ENCODE measurements around the gene CXorf66.
"Not testable (repeated sequence)": the region's sequence is repeated elsewhere in the genome, so short reads cannot be mapped to it uniquely, and the experiment has no call there.

CXorf66 gene, protein sequence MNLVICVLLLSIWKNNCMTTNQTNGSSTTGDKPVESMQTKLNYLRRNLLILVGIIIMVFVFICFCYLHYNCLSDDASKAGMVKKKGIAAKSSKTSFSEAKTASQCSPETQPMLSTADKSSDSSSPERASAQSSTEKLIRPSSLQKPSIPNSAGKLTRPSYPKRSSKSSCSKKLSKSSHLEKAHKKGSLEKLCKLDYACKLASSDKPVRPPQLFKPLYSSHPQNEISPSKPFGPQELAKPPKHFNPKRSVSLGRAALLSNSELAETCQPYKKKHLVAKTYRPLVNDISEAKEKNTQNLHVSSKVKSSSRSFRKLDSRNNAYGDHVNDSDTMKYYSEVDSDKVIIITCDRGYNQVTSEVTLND
- total RNA-seq = 0 reads per million in 2 donors

DNA sequence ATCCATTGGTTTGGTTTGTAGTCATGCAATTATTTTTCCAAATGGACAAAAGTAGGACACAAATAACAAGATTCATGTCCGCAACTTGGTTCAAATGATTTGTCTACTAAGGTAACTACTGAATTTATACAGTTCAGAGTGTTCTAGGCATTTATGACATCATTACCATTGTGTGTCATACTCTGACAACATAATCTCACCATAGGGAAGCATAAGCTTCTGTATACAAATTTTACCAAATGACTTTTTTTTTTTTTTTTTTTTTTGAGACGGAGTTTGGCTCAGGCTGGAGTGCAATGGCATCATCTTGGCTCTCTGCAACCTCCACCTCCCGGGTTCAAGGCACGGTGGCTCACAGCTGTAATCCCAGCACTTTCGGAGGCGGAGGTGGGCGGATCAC, at the start of gene CXorf66:
CXorf66 (minus strand) TSS at position 101 of the 400 bp plus-strand sequence; CDS start at position 76, 25 bp downstream.
- no peak for DNase-seq

DNA sequence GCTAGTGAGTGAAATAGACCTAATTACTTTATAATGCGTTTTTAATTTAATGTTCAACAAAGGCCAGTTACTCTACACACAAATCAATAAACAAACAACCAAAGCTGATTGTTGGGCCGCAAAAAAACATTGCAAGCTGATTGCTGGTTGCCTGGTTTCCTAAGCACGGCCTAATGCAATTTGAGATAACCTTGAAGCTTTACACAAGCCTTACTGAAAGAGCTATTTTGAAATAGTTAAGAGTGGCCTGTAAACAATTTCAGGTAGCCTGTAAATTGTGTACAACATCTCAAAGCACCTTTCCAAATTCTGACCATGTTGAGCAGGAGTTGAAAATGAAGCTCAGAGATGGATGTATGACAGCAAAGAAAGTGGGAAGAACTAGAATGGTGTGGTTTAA, 17.5 kb upstream of the CXorf66 start:
- no peak for DNase-seq

DNA sequence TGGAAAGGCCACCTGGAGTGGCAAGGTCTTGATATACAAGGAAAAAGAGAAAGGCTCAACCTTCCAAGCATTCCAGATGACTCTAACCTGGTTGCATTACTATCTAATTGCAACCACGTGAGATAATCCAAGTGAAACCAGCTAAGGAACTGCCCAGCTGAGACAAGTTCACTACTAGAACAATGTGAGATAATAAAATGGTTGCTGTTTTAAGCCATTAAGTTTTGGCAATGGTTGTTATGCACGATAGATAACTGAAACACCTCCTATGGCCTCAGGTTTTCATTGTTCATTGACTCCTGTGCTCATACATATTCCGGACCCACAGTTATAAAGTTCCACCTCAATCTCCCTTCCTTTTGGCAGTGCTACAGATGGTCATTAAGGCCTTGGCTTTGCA, 9.2 kb upstream of the CXorf66 start:
- DNase-seq = no peak

DNA sequence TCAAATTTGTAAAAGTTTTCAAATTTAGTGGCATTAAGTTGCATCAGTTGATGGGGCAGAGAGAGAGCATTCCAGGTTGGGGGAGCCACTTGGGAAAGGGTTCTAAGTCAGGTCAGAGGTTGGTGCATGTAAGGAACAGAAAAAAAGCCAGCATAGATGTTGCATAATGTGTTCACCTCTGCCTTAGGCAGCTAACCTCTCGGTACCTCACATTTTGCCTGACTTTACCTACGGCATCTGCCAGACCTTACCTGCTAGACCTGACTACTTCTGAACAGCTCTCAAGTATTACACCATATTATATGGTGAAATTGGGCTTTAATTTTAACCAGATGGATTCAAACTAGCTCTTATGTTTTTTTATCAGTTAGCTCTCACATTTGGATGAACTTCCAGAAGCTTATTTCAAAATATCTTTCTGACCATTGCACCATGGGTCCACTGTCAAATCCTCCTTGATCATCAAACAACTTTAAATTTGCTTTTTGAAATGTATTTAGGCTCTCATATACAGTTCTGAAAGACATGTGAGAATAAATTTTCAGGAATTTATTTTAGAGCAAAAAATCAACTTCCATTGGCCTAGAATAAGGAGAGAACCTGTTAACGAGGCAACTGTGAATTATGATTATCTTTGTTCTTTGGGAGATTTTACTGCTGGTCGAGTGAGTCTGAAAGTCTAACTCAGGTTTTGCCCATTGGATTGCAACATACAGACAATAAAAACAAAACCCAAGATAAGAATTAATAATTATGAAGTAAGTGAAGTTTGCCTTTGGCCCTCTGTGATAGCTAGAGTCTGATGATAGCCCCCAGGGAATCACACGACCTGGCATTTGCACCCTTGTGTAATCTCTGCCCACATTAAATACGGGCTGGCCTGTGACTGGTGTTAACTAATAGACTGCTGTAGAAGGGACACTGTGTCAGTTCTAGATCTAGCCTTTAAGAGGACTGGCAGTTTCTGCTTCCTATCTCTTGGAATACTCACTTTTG, 7.6 kb upstream of the CXorf66 start:
- no peak for DNase-seq

DNA sequence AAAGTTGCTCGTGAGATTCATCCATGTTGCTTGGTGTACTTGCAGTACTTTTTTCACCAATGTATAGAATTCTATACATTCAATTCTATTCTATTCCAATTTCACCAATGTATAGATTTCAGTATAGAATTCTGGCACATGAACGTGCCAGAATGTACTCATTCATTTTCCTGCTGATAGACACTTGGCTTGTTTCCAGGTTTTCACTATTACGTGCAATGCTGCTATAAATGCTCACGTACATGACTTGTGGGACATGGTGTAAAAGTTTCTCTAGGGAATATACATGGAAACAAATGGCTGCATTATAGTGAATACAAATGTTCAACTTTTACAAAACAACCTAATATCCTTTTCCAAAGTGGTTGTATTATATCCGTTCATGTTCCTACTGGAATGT, 6.8 kb upstream of the CXorf66 start:
- DNase-seq = no peak

DNA sequence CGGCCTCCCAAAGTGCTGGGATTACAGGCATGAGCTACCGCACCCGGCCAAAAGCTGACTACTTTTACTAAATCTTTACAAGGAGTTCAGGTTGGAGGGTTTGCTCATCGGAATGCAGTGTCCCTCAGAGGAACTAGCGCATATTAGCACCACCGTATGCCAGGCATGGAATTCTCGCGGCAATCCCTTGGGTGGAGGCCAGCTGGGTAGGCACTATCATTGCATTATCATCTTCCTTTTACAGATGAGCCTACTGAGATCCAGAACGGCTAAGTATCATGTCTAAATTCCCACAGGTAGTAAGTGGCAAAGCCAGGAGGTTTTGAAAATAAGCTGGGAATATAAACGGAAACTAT, 6.1 kb upstream of the CXorf66 start:
- DNase-seq = no peak

DNA sequence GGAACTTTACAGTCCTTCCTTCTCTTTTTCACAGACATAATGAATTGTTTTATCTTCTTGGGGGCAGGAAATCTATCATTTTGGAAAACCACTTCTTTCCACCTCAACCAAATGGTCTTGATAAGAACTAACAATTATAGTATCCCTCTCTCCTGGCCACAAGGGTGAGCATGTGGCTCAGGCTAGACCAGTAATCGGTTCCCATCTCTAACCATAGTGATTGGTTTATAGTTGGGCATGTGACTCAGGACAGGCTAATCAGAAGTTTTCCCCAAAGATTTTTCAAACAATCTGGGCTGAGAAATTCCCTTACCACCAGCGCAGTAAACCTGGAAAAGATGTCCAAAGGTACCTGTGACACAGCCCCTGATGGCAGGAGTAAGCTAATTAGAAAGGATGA, 4.0 kb upstream of the CXorf66 start:
- DNase-seq = no peak

DNA sequence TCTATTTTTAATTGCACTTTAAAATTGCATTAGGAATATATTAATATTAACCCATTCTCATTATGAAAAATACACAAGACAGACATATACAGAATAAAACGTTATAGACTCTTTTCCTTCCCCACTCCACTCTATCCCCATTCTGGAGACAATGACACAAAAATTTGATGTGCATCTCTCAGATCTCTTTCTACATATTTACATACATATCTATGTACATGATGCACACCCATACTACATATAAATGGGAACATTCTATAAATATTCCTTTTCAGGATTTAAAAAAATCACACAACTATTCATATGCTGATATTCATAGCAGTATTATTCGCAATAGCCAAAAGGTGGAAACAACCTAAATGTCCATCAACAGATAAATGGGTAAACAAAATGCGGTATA, 2.4 kb upstream of the CXorf66 start:
- DNase-seq = no peak

DNA sequence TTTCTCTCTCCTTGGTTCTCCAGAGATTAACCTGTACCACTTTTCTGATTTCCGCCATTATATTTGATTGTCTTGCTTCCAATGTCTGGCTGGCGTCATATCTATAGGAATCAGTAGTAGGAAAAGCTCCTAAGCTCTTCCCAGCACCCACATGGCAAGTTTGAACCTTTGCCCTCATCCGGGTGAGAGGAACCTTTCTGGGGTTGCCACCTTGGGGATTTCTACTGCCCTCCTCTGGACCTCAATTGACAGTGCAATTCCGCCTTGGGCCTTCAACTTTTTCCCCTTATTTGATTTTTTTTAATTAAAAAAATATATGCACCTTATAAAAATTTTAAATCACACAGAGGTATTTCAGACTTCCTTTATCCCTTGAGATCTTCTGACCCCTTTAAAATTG, 2.0 kb upstream of the CXorf66 start:
- DNase-seq = peak in 1 of 5 experiments; percentile 3

DNA sequence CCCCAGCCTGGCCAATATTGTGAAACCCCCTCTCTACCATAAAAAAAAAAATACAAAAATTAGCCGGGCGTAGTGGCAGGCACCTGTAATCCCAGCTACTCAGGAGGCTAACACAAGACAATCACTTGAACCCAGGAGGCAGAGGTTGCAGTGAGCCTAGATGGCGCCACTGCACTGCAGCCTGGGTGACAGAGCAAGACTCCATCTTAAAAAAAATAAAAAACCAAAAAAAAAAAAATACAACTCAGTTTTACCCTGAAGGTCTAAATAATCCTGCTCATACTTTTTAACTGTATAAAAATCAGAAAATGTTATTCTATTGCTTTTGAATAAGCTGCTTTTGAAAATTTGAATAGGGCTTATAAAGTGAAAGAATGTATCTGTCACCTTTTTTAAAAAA, 838 bp upstream of the CXorf66 start:
- DNase-seq = not testable (repeated sequence)

DNA sequence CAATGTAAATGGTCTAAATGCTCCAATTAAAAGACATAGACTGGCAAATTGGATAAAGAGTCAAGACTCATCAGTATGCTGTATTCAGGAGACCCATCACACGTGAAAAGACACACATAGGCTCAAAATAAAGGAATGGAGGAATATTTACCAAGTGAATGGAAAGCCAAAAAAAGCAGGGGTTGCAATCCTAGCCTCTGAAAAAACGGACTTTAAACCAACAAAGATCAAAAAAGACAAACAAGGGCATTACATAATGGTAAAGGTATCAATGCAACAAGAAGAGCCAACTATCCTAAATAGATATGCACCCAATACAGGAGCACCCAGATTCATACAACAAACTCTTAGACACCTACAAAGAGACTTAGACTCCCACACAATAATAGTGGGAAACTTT, 4.2 kb downstream of the CXorf66 start:
- not testable (repeated sequence) for DNase-seq

DNA sequence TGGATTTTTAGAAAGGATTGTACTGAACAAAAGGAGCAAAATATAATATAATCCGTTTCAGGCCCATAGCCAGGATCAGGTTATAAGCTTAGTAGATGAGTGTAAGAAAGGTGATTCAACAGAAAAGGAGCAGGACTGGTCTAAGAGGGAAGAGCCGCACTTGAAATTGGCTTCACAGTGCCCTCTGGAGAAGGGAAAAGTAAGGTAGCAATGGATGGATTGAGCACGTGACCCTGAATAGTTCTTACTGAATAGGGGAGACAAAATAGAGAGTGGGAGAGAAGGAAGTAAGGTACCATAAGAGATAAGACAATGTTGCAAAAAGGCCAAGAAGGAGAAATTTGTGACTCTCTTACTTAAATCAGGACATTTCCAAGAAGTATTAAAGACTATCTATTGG, 15.6 kb downstream of the CXorf66 start:
- no peak for DNase-seq

DNA sequence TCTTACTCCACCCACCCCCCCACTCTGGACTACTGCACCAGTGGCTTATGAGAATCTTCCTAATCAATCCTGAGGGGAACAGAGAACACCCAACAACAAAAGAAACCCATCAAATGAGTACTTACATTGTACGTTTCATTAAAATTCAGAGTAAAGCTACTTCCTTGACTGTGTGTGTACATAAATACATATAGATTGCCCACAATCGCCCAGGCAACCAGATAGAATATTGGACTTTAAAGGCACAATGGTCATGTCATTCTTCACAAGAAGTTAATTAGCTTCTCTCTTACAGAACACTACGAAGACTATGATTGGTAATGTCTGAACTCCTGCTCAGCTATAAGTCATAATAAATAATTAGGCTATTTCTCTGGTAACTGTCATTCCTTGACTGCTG, 20.2 kb downstream of the CXorf66 start:
- no peak for DNase-seq

DNA sequence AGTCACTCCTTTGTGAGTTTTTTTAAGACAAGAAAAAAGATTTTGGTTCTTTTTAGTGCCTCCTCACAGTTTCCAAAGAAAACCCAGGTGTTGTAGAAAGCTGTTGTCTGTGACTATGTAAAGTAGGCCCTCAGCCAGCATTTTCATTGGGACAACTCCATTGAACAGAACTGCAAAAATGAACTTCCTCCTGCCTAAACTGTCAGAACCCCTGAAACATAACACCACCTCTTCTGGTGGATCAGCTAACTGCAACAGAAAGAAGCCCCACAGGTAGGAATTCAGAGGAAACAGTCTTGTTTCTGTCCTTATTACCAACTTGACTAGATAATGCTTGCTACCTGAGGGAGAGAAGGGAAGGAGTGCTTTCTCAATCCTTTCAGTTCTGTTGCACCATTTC, 29.1 kb downstream of the CXorf66 start:
- DNase-seq = no peak

DNA sequence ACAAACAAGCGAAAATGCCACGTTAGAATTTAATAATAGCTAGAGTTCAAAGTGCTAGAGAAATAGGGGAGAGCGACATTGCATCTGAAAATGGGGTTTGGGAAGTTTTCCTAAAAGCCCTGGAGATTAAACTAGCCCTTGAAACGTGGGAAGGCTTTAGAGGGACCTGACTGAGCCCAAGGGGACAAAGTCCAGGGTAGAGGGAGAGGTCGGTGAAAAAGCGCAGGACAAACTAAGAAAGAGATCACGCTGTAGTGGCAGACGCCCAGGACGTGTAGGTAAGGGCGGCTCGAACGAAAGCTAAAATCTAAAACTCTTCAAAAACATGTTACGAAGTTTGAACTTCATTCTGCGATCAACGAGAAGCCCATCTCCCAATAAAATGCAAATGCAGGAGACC, 31.4 kb downstream of the CXorf66 start:
- no peak for DNase-seq

DNA sequence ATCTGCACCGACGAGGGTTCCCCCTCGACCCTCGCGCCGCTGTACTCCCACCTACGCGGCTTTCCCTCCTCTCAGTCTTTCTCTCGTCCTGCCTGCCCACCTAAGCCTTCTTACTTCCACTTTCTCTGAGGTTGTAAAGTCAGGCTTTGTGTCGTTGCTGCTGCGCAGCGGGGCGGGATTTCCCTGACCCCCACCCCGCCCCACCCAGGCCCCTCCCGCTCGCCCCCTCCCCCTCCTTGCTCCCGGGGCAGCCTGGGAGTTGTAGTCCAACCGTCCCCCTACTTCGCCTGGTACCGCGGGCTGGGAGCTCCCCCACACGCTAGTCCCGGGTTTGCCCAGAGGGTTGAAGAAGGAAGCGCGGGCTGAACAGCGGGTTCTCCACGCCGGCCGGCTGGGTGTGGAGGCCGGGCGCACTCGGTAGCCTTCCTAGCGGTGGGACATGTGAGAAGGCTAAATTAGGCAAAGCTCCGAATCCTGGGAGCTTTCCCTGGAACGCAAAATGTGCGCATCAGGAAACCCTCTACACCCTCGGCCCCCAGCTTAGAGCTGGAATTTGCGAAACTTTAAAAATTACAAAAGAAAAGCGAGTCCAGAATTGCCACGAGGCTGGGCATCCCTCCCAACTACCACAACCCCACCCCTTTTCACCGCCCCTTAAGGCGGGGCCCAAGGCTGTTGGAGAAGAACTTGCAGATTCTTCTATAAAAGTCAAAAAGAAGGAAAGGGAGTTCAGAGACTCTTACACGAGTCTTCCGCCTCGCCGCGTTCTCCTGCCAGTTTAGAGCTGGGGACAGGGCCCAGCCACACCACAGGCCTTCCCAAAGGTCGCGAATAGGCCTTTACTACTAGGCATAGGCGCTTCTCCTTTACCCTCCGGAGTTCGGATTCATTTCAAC, 32.2 kb downstream of the CXorf66 start, which contains the start of gene ATP11C:
ATP11C (minus strand) TSS at position 153 of the 896 bp plus-strand sequence. CDS start 1,011 bp downstream, outside the sequence.
- peak; percentile 60 to 88 (median 69) for DNase-seq

DNA sequence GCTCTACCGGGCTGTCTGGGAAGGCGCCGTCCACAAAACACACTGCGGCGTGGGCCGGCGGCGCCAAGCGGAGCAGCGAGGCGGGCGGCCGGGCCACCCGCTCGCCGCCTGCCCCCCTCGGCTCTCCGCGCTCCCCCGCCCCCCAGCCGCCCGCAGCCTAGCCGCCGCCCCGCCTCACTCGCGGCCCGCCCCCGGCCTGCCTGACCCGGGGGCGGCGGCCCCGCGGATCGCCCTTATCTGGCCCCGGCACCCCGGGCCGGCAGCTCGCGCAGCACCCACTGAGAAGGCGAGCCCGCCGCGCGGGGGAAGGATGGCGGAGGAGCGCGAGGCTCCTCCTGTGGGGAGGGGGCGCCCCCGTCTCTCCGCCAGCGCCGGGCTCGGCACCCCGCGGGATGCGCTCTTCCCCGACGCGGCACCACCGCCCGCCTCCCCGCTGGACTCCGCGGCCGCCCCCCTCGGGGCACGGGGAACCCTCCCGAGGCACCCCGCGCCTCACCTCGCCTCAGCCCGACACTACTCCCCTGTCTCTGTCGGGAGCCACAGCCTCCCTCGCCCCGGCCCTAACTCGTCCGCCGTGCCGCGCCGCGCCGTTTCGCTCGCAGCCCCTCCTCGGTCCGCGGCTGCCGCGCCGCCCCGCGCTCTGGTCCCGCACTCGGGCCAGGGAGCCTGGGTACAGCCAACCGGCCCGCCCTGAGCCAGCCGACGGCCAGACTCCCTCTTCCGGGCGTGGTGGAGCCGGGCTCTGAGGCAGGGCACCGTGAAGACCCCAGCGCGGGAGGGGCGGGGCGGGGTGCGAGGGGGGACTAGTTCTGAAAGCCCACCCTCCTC, 33.0 kb downstream of the CXorf66 start:
- DNase-seq = peak; percentile 3 to 46 (median 27)

DNA sequence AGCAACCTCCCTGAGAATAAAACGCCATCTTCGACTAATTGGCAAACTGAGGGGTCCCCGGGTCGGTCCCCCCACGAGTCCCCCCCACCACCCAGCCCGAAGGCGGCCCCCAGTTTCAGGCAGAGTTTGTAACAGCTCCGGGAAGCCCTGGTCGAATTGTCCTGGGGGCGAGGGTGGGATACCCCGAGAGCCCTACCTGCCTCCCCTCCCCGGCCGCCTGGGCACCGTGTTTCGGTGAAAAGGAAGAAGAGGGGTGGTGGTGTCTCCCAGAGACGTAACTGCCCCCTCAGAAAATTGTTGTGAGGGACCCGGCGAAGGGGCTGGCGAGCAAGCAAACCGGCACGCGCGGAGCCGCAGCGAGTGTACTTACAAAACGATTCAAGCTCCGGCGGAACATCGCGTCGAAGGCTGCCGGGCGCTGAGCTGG, 33.7 kb downstream of the CXorf66 start:
- no peak for DNase-seq

DNA sequence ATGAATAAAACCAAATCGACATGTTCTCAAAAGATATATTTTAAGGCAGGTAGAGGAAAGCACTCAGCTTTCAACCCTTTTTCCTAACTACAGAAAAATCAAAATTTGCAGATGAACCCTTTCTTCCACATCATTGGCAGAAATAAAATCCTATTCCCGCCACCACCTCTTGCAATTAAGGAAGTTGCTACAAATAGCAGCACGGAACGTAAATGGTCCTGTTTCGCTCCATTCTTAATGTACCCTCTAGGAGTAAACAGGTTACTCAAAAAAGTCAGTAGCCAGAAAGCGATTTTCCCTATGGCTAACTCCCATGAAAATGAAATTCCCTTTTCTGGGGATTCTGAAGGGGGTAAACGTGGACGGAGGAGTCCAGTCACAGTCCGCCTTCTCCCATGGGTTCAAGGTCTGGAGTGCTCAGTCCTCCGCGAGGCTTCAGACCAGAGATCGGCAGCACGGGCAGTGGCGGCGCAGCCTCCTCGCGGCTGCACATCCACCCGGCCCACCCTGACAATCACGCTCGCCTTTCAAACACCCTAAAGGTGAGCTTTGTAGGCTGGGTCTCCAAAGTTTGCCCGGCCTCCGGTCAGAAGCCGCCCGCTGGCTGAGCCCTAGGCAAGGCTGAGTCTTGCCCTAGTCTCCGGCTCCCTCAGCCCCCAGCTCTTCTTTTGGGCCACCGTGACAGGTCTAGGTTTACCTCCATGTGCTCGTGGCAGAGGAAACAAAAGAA, 34.2 kb downstream of the CXorf66 start:
- peak in 3 of 5 experiments; percentile 1 to 24 (median 5) for DNase-seq

DNA sequence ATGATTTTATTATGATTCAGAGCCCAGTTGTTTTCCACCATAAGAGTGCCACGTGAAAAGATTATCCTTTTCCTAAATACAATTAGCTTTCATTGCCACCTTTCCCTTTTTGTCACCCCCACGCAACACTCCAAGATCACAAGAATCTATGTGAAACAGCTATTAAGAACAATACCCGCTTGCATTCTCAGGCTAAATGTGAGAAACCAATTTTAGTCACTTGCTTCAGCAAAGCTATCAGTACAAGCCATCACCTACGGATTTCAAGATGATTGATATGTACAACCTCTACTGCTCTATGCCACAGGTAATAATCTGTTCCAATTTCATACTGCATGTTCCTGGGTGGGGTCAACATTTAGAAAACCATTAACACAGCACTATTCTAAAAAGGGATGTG, 34.9 kb downstream of the CXorf66 start:
- peak in 1 of 5 experiments; percentile 44 for DNase-seq

DNA sequence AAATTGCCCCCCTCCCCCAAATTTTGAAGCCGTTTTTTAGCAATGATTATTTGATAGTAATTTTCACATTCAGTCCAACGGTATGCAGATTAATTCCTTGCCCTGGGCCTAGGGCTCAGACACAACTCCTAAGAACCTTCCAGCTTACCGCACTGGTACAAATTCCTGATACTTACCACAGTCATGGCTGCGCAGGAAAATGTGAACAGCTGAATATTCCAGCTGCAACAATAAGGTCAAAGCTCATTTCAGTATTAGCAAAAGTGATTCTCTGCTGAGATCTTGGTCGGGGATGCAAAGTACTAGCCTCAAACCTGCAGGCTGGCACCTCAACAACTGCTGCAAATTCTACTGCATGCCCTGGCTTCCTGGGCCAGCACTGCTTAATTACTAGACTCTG, 35.4 kb downstream of the CXorf66 start:
- DNase-seq = peak in 1 of 5 experiments; percentile 21

Measured in T-helper 2 cell (primary cell).